HG02970 (cell line): ENCODE measurements around the gene RBM38.

ENCODE experiments used
- ATAC-seq: cut with Tn5 transposase; IDR thresholded peaks from one replicate; pipeline ENCODE4 v1.9.1; 2021; ENCODE audit warnings: mild to moderate bottlenecking, moderate library complexity, moderate number of reproducible peaks; ENCODE audit not compliant: unreplicated experiment, low FRiP score

The RBM38 gene

DNA sequence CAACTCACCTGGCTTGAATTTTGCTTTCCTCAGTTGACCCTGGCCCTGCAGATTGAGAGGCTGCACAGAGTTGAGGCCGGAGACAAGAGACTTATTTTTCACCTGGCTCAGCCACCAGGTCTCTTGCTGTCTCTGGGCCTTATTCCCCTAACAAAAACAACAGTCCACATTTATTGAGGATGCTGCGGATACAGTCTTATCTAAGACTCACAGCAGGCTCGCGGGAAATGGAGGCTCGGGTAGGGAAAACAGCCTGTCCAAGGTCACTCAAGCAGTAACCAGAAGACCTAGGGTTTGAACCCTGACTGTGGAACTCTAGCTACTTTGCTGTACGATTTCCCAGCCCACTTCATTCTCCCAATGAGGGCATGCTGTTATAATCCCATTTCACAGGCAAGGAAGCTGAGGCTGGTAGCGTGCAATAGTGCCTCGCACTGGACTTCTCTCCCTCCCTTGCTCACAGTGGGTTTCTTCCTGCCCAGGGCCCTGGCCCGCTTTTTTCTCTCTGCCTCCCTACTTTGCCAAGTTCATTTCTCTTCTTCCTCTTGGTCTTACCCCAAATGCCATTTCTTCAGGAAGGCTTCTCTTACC lies 57.7 kb downstream of the RBM38 start:
- no peak for ATAC-seq

DNA sequence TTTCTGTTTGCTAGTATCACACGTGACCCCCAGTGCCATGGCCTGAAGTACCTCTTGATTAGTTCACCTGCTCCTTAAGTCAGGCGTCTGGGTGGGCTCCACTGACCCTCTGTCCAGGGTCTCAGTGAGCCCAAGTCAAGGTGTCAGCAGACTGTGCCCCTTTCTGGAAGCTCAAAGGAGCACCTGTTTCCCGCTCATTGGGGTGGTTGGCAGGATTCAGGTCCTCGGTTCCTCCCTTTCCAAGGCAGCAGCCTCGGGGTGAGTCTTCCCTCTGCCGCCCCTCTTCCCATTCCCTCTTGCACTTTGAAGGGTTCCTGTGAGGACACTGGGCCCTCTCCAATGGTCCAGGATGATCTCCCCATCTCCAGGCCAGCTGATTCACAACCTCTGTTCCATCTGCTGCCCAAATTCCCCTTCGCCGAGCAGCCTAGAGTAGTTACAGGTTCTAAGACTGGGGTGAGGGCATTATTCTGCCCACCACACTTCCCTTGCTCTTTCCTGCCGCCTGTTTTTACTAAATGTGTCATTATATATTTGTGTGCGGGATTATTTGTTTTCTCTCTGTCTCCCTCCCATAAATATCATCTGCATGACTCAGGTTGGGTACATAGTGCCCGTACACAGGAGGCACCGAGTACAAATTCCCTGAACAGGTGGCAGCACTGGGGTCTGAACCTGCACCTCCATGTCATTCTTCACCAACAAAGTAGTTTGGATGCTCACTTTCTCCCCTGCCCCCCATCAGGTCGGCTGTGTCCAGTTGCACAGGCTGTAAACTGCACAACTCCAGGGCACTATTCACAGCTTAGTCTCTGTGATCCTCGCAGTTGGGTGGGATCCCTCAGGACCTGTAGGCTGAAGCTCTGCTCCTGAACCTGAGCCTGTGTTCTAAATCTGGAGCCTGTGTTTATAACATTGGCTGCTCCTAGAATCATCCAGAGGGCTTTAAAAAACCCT lies 58.5 kb downstream of the RBM38 start:
- no peak for ATAC-seq

DNA sequence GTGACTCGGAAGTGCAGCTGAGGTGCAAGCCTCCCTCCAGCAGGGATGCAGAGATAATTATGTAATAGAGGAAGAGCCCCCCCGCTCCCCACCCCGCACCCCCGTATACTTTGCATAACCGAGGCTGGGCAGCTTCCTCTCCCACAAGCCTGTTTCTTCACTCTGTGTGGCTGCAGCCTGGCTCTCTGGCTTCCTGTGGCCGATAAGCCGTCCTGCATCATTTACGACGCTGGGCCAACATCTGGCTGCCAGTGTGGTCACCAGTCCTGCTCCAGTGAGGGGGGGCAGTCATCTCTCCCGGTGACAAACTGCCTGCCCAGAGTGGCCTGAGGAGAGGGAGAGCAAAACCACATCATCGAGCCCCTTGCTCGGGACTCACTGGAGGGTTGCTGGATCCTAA lies 59.2 kb downstream of the RBM38 start:
- ATAC-seq = peak; percentile 65

DNA sequence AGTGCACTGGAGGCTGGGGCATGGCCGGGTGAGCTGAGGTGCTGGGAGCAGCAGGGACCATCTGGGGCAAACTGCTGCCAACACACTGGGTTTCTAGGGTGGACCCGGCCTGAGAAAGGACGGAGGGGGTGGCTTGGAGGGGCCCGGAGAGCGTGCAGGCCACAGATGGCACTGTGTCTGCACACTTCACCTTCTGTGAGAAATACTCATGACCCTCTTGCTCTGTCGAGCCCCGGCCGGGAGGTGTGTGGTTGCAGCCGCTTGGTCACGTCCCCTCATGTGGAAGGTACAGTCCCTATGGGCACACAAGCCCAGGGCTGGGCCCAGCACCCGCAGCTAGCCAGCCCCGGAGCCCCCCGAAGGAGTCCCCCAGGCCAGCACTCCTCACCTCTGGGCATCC lies 59.7 kb downstream of the RBM38 start:
- peak; percentile 17 for ATAC-seq

DNA sequence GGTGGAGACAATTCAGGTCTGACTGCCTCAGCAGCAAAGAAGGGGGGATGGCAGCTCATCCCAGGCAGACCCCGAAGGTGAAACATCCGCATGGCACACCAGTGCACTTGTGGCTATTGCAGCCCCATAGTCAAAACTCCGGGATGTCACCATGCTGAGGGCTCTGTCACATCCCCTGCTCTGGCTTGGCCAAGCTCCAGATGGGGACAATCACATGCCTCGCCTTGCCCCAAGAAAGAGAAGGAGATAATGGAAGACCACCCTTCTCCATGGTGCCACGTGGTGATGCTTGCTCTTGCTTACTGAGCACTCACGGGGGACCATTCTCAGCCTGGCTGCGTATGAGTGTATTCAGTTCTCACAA lies 60.2 kb downstream of the RBM38 start:
- no peak for ATAC-seq

DNA sequence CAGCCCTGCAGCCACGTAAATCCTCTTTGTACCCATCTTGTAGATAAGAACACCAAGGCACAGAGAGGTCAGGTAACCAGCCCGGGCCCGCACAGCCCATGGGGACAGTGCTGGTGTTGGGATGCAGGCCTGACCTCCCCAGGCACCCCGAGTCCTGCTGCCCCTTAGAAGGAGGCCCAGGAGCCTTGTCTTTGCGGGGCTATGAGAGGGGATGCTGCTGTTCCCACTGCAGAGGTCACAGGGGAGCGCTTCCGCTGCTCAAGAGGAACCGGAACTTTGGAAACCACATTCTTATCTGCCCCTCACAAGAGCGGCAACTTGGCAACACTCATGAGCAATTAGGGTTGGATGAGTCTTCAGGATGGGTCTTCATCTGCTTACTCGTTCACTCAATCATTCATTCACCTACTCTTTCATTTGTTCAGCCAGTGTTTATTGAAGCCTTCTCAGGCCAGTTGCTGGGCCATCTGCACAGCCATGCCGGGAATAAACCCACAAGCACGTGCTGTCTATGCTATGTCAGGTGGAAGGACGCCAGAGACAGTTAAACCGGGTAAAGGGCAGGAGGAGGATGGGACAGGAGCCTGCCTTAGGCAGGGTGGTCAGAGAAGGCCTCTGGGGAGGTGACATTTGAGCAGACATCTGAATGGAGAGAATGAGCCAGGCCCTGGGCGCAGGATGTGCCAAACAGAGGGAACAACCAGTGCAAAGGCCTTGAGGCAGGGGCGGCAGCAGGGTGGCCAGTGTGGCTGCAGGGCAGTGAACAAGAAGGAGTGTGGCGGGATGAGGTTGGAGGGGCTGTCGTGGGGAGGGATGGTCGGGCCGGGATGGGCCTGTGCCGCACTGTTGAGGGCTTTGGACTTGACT lies 60.8 kb downstream of the RBM38 start:
- ATAC-seq = no peak

DNA sequence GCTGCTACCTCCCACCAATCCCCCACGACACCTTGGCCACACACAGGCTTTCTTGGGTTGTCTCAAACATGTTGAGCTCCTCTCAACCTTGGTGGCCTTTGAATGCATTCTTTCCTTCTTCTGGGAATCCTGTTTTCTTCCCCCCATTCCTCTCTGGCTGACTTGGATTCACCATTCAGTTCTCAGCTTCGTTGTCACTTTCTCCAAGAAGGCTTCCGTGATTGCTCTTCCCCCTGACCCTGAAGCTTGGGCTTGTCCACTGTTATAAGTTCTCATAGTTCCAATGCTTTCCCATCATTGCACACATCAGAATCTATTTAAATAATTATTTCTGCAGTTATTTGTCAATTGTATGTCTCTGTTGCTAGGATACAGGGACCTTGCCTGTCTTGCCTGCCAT lies 64.2 kb downstream of the RBM38 start:
- no peak for ATAC-seq

DNA sequence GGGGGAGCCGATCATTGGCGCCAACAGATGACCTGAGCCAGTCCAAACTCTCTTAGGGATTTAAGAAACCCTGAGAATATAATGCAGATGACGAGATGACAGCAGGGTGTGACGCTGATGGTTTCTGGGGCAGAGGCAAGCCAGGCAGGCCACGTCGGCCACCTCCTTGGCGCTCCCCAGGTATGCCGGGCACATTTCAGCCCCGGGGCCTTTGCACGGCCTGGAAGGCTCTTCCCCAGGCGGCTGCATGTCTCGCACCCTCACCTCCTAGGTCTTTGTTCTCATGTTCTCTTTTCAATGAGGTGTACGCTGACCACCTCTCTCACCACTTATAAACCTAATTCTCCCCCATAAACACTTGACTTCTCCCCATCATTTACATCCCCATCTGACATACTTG lies 64.9 kb downstream of the RBM38 start:
- ATAC-seq = no peak

DNA sequence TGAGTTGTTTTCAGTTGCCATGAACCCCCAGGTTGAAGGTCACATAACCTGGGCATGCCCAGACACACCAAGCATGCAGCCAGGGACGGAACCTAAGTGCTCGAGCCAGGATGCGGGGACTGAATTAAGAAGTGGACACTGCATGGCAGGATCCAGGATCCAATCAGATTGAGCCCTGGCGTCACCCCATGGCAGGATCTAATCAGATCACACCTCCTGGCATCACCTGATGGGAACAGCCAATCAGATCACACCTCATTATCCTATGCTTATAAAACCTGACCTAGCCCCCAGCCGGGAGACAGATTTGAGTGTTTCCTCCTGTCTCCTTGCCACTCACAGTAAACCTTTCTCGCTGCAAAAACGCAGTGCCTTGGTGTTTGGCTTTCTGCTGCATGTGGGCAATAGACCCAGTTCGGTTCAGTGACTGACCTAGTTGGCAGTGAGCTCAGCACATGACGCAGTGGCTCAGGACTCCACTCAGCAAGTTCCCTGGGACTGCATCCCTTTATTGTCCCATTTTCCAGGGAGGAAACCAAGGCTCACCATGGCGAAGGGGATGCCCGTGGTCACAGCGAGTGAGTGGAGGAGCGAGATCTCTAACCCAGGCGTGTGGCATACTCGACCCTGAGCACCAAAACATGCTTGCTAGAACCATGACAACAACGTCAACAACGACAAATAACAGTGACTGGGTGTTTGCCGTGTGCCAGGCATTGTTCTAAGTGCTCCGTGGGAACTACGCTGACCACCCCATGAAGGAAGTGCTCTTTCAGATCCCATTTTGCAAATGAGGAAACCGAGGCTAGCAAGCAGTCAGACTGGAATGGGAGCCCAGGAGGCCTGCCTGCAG lies 66.3 kb downstream of the RBM38 start:
- ATAC-seq = no peak

DNA sequence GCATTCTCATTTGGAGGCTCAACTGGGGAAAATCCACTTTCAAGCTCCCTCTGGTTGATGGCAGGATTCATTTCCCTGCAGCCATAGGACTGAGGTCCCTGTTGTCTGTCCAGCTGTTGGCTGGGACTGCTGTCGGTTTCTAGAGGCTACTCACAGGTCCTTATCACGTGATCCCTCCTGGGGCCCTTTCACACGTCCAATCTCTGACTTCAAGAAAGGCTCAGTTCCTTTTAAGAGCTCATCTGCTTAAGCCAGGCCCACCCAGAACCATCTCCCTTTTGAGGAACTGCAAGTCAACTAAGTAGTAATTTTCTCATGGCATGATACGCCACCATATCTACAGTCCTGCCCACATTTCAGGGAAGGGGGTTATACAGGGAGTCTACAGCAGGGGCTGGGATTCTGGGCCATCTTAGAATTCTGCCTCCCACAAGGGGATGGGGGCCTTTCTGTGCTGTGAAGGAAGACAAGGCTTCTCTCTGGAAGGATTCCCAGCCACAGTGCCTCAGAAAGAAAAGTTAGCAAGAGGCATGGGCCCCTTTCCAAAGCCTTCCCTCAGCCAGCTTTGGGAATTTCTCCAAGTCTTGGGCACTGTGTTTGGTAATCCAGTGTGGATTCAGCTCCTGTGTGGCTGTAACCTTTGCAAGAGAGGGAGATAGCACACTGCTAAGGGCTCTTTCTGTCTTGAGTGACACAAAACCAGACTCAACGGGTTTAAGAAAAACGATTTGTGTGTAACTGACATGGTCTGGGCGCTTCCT lies 67.4 kb downstream of the RBM38 start:
- no peak for ATAC-seq
